GM10847 (cell line): Measurements from ENCODE around the gene LRMDA.

ENCODE experiments used
- POLR2A ChIP-seq: IDR thresholded peaks from 2 replicates; pipeline ENCODE4 v1.6.1; 2011; ENCODE audit not compliant: insufficient read length; ENCODE audit errors: extremely low read depth

LRMDA gene

DNA sequence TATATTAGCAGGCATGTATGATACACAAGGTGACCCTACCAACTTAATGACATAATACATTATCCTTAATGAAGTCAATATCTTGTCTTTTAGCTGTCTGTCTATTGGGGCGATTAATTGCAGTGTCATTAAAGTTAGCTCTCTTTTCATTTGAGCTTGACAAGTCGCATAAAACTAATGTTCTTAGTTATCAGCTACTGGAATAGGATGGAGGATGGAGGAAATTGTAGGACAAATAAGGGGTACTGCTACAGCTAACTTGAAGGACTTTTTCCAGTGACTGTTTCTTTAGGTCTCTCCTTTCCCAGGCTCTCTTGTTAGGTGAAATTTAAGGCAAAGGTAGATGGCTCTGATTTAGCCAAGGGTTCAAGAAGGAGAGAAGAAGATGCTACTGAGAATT is 506.4 kb downstream of the LRMDA start:
- TF ChIP-seq POLR2A: no peak

- TF ChIP-seq POLR2A: no peak
Observed at GRCh38 chr10:75938380-75939122, 507.1 kb downstream of the LRMDA start.

DNA sequence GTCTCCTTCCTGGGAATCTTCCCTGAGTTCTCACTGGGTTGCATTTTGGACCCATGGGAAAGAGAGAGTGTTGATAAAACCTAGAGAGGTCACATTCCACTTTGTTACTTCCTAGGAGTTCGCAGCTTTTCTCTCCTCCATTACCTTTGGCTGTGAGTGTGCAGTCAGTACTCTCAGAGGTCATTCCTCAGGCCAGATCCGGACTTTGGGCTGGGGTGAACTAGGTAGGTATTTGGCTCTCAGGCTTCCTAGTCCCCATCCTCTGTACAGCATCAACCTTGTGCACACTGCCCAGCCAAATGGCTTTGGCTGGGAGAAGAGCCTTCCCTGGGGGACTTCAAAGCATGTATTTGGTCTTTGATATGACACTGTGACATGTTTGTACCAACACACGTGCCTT is 508.1 kb downstream of the LRMDA start:
- no peak for TF ChIP-seq POLR2A

DNA sequence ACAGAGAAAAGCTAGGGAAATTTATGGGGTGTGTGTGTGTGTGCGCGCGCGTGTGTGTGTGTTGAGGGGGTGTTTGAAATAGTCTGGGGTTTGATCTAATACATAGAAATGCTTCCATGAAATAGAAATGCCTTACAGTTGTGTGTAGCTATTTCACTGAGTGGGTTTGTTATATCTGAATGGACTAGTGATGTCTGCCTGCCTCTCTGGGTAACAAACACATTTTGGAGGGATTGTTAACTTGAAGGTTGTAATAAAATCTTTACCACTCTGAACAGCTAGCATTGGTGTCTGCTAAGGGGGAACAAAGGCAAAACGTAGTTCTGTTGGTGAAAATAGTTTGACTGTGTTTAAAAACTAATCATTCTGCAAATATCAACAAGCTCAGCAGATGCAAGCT is 509.3 kb downstream of the LRMDA start:
- no peak for TF ChIP-seq POLR2A

- no peak for TF ChIP-seq POLR2A
Observed at GRCh38 chr10:75941223-75941801, 509.9 kb downstream of the LRMDA start.

GRCh38 chr10:75944061-75944460 is 512.6 kb downstream of the LRMDA start:
- no peak for TF ChIP-seq POLR2A

DNA sequence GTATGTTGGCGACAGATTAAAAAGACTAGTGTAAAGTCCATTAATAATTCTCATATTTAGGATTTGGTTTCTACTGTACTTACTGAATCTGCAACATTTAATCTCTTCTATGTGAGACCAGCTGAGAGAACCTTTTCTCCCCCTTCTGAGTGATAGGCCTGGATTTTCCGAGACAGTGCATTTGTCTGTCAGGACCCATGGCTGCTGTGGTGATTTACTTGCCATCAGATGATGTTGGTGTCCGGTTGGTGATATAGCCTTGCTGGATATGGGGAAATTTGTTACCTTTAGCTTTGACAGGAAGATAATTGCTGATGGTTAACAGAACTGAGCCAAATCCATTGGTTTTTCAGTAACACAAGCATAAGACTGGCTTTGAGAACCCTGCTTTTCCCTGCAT is 517.2 kb downstream of the LRMDA start:
- no peak for TF ChIP-seq POLR2A

GRCh38 chr10:75950307-75950706 is 518.9 kb downstream of the LRMDA start:
- no peak for TF ChIP-seq POLR2A

- TF ChIP-seq POLR2A: no peak
Observed at GRCh38 chr10:75950997-75951589, 519.7 kb downstream of the LRMDA start.

DNA sequence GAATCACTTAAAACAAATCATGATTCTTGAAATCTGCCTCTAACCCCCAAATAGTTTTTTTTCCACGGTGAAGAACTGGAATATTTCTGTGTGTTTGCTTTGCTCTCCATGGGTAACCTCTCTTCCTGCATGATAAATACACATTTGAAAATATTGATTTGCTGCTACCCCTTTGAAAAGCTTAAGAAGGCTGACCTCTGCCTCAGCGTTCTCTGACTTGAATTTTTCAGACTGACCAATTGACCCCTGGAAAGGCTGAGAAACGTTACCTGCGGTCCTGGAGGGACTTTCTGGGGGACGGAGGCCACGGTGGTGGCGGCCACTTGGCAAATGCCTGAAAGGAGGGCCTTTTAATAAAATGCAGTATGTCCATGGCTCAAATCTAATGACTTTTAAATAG is 520.2 kb downstream of the LRMDA start:
- TF ChIP-seq POLR2A: no peak

GRCh38 chr10:75952093-75952492 is 520.7 kb downstream of the LRMDA start:
- TF ChIP-seq POLR2A: no peak

- no peak for TF ChIP-seq POLR2A
Observed at GRCh38 chr10:75954486-75954885, 523.1 kb downstream of the LRMDA start.

- TF ChIP-seq POLR2A: no peak
Observed at GRCh38 chr10:75955973-75956502, 524.6 kb downstream of the LRMDA start.

GRCh38 chr10:75956624-75957023 is 525.2 kb downstream of the LRMDA start:
- TF ChIP-seq POLR2A: no peak

DNA sequence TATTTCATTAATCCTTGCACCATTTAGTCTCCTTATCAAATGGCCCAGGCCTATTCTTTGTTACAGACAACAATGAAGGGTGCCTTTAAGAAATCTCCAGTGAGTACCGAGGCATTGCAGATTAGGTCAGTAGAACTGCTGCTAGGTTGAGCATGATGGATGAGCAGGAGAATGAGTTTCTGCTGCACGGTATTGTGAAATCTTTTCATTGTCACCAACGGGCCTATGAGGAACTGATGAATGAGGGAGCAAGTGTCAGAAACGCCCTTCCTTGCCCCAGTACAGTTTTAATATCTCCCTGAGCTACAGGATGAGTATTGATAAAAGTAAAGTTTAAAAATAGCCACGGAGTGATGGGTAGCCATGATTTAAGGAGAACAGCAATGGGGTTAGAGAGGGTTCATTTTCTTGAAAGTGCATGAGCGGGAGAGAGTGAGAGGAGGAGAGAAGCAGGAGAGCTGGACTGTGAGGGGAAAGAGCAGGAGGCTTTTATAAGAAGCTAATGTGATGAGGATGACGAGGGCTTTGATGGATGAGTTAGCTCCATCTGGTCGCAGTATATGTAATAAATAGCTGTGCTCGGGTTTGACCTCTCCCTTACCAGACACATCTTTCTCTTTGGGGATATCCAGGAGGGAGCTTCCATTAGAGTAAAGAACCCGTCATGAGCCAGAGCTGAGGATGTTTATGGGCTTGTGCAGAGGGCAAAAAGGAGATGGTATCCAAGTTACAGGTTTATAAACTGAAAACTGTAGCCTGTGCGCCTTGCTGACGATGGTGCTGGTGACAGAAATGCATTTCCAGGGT is 526.1 kb downstream of the LRMDA start:
- no peak for TF ChIP-seq POLR2A
